Stimulated activated CD4-positive, alpha-beta T cell treated with anti-CD3 and anti-CD28 coated beads, Interleukin-15, amount 100 ng/mL, for 48 hours (primary cell): Measurements from ENCODE around the gene TRABD2B.

ENCODE experiments used
- DNase-seq, 2 donors: peaks; one replicate each; pipeline ENCODE4 v3.0.0-alpha.2; 2020; ENCODE audit warnings: low read depth in 2 of 2

The TRABD2B gene

DNA sequence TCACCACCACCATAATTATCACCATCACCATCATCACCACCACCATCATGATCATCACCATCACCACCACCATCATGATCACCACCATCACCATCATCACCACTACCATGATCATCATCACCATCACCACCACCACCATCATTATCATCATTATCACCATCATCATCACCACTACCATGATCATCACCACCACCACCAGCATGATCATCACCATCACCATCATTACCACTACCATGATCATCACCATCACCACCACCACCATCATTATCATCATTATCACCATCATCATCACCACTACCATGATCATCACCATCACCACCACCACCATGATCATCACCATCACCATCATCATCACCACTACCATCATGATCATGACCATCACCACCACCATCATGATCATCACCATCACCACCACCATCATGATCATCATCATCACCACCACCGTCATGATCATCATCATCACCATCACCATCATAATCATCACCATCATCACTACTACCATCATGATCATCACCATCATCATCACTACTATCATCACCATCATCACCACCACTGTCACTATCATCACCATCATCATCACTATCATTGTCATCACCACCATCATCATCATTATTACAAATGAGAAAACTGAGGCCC, 60.2 kb downstream of the TRABD2B start:
- DNase-seq, result no peak

DNA sequence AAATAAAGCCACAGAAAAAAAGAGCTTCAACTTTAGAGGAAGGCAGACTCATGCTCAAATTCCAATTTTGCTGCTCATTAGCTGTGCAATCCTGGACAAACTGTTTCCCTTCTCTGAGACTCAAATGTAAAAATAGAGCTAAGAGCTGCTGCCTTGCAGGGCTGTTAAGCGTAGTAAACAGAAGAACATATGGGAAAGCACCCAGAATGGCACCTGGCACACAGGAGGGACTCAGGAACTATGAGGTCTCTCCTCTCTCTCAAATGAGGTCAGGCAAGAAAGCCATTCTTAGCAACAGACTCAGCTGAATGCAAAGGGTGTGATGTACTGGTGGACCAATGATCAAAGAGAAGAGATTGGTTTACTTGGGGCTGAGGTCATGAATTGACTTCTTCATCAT, 61.3 kb downstream of the TRABD2B start:
- DNase-seq, result no peak

DNA sequence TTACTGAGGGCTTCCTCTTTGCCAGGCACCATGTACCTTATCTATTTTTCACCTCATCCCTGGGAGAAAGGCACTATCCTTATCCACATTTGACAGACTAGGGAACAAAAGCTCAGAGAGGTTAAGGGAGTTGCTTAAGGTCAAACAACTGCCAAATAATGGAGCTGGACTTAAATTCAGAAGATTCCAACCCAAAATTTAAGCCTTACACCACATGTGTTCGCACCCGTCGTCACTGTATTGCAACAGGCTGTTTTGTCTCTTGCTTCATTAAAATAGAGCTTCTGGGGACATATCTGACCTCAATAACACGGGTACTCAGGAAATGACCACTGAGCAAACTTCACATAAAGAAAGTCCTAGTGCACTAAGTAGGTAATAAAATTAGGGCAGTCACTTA, 62.0 kb downstream of the TRABD2B start:
- DNase-seq, result no peak

DNA sequence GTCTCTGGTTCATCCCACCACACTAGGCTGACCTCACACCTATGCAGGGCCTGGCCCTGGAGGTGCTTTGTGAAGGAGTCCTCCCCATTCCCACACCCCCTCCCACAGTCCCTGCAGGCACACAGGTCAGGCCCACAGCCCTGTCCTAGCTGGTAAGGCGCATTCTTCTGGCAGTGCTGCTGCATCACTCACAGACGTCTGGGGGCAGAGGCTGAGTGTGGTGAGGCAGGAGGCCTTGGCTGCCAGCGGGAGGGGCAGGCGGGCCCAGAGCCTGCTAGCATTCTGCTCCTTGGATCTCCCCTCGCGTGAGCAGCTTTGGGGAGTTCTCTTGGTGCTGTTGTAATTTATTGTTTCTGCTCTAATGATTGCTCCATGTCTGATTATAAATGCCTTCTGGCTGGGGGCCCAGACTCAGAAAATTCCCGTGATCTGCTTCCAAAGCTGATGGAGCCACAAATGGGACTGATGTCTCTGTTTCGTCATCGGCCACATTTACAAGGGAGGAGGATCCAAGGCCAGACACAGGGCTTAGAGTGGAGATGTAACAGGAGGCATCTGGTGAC, 62.9 kb downstream of the TRABD2B start:
- DNase-seq, result no peak

DNA sequence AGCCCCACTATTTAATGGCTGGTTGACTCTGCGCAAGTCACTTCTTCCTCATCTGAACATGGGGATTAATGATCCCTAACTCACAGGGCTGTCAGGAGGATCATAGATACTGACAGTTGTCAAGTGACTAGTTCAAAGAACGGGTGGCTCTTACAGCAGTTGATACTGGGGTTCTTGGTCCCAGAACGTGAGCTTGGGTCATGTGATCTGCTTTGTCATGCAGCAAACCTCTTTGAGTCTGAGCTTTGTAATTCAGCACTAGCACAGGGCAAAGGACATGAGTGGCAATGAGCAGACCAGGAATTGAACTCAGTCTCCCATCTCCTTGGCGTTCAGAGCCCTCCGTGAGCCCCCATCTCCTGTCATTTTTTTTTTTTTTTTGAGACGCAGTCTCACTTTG, 64.4 kb downstream of the TRABD2B start:
- no peak for DNase-seq

DNA sequence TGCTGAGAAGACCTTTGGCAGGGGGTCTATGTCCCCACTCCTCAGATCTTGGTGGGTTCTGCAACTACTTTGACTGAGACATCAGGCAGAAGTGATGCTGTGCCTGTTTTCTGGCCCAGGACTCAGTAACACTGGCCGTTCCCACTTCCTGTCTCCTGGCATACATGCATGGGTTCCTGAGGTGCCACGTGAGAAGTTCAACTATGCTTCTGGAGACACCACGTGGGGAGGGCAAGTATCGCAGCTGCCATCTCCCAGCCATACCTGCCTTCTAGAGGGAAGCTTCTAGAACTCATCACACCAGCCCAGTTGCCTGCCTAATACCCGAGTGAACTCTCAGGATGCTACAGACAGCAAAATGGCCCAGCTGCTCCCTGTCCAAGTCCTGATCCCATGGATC, 65.8 kb downstream of the TRABD2B start:
- DNase-seq, result no peak

DNA sequence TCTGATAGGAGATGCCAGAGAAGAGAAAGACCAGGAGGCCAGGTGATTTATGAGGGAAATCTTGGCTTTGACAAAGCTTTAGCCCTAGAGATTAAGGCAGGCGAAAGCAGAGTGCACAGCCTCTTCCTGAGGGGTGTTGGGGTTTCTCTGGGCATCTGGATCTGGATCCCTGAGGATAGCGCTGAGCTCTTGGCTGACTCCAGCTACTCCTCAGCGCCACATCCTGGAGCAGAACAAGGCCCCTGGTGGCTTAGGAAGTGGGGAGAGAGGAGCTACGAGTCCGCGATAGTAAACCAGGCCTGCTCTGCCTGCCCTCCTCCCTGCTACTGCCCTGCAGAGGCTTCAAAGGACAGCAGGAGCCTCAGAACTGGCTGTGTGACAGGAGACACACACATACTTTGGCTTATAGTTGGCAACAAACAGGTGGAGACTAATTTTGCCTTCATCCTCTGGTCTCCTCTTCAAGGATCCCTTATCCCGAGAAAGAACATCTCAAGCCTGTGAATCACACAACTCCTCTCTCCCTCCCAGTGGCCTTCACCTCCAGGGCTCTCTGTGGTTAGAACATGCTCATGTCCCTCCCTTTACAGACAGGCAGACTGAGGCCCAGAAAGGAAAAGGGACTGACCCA, 66.9 kb downstream of the TRABD2B start:
- DNase-seq, result no peak

DNA sequence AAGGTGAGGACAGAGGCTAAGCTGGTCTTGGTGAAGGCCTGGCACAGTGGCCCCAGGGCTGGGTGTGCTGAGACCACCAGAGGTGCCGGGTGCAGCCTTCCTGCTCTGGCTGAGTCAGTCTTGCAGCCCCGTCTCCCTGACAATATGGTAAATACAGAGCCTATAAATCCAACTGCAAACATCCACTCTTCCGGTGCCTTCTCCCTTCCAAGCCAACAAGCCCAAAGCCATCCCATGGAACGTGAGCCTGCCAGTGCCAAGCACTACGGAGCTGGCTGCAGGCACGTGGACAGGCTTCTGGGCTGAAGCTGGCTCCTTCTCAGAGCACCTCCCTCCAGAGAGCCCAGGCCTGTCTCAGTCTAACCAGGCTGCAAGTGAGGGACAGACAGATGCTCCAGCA, 70.0 kb downstream of the TRABD2B start:
- DNase-seq, result no peak

DNA sequence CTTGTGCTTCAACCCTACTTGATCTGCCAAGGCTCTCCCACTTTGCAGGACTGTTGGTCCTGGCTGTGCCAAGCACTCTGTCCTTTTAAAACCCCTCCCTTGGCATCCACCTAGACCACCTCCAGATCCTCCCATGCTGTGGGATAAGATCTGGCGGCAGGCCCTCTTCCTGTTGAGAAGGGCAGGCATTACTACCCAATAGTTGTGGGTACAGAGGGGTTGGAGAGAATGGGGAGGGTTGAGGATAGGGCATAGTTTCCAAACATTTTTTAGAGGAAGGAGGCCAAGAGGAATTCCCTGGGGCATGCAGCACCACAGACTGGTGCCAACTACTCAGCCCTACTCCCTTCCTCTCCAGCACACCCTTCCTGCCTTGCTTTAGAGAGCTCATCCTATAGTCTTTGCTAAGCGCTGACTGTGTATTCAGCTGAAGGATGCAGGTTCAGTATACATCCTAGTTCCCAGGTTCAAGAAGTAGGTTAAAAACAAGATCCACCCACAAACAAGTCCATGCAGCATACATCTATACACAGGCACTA, 70.7 kb downstream of the TRABD2B start:
- DNase-seq, result no peak

DNA sequence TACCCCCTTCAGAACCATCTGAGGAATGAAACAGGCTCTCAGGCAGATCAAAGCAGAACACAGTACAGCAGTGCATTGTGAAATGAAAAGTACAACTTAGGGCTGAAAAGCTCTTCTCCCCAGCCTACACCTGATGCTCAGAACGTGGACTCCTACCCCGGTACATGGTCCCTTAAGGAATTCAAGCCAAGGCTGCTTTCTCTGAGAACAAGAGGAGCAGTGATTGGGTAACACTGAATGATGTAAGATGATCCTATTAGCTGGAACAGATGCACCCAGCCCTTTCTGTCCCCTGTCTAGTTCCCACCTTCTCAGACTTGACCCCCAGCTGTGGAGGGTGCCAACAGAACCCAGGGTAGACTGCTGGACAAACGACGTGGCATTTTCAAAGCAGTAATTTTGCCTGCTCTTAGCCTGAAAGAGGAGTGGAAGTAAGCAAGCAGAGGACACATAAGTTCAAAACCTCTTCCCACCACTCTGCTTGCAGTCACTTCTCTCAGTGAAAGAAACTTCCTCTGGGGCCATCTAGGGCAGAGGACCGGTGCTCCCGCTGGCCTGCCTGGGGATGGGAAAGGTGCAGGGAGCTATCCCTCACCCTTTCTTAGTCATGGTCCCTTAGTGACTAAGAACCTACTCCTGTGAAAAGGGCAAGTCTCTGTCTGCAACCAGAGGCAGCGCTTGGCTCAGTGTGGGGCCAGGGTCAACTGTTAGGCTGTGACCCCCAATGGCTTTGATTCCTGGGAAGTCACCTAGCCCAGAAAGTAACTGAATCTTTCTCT, 72.7 kb downstream of the TRABD2B start:
- DNase-seq, result no peak

DNA sequence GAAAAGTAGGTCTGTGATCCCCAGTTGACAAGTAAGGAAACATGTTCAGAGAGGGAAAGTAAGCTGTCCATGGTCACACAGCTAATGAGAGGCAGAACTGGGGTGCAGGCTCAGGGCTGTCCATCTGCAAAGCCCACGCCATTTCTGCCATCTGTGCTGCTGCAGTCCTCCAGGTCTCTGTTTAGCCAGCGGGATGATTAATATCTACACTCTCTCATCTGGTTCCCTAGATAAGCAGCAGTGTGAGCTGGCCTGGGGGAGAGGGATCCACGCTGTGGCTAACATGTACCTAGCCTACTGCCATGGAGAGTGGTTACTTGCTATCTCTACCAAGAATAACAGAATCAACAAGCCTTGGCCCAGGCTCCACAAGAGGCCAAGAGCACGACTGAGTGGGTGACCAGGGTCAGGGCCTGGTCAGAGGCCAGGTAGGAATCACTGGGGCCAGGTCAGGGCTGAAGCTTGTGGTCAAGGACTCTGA, 75.2 kb downstream of the TRABD2B start:
- DNase-seq, result no peak

DNA sequence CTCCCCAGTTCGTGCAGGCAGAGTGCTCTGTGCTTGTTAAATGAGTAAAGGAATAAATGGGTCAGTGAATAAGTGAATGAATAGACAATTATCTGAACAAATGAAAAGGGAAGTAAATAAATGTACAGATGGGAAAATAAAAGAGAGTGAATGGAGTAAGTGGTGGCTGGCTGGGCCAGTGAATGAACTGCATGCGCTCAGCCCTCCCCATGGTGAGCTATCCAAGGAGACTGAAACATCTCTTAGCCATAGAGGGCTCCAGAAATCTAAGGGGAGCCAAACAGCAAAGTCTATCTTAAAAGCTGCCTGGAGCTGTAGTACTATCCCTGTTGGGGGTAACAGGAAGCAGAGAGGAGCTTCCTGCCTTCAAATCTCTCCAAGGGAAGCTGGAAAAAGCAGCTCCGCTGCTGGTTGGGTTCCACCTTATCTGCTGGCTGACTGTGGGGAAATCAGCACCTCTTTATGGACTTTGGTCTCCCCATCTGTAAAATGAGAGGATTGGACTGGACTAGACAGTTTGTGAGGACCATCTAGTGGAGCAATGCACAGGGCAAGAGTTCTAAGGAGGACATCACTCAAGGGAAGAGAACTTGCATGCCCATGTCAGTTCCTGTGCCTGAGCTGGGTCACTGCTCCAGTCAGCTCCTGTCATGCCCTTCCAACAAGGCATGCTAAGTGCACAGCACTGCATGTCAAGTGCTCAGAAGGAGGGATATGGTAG, 77.9 kb downstream of the TRABD2B start:
- DNase-seq, result no peak

DNA sequence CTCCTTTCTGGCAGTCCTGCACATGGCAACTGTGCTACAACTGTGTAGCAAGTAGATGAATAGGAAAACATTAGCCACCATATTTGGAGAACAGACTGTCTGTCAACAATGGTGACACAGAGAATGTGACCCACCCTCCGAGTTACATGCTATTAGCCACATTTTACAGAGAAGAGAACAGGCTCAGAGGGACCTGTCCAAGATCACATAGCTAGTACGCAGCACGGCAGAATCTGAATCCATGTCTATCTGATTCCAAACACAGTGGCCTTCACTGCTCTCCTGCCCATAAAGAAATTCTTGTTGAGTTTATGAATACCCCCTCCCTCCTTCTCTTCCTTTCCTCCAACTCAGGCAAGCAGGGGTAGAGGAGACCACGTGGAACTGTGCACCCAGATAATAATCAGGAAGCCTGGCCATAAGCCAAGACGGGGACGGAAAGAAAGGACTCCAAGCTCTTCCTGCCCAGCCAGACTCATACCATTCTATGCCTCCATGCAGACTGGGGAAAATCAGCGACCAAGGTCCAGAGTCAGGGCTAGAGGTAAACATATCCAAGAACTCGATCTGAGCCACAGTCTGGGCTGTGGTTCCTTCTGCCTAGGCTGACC, 78.8 kb downstream of the TRABD2B start:
- no peak for DNase-seq

DNA sequence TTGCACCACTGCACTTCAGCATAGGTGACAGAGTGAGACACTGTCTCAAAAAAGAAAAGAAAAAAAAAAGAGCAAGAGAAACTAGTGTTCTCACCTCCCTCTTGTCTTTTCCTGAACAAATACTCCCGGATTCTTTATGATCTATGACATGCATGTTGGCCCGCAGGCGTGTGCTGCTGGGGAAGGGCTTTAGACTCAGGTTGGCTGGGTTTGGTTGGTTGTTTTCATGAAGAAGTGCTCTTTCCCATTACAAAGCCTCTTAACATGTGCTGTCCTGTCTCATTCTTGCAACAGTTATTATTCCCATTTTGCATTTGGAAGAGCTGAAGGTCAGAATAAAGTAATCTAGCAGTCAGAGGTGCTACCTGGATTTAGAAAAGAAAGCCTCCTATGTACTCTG, 79.5 kb downstream of the TRABD2B start:
- no peak for DNase-seq

DNA sequence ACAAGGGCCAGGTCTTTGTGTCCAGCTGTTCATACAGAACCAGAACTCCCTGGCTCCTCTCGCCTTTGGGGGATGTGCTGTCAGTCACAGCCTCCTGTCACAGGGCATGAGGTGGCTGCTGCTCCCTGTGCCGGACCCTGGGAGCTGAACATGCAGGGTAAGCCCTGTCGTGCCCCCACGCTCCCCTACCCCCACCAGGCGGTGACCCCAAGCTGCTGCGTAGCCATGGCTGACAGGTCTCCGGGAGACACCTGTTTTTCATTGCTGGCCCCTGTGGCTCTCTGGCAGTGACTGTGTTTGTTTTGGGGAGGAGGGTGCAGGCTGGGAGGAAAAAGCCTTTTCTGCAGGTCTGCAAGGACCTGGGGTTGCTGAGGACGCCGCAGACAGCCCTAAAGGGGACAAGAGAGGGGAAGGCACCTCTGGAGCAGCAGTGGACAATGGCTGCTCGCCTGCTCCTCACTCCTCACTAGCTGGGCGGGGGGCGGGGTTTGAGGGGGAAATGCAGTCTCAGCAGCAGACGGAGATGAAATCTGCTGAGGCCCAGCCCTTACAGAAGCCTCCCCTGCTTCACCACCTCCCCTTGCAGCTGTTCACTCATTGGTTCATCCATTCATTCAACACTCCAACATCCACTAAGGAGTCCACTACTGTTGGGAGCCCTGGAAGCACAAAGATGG, 81.4 kb downstream of the TRABD2B start:
- DNase-seq, result no peak

DNA sequence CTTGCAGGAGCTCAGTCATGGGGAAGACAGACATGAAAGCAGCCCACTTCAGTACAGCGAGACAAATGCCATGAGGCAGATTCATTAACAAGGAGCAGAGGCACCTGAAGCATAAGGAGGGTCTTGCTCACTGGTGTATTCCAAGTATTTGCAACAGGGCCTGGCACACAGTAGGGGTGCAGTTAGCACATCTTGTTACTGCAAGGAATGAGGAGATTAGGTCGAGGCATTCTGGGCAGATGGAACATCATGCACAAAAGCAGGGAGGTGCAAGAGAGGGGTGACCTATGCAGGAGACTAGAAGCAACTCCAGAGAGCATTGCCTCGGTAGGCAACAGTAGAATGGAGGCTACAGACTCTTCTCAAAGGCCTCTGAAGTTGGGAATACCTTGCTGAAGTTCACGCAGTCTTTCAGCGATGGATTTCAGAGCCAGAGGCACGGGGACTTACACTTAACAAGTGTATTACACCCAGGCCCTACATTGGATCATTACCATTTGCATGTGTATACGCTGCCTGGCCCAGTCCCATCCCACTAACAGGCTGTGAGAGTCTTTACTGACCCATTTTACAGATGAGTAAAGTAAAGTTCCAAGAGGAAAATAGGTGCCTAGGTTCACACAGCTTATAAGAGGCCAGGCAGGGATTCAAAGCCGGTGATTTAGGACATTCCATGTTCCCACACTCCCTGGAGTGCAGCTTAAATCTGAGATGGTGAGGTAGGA, 82.1 kb downstream of the TRABD2B start:
- no peak for DNase-seq

DNA sequence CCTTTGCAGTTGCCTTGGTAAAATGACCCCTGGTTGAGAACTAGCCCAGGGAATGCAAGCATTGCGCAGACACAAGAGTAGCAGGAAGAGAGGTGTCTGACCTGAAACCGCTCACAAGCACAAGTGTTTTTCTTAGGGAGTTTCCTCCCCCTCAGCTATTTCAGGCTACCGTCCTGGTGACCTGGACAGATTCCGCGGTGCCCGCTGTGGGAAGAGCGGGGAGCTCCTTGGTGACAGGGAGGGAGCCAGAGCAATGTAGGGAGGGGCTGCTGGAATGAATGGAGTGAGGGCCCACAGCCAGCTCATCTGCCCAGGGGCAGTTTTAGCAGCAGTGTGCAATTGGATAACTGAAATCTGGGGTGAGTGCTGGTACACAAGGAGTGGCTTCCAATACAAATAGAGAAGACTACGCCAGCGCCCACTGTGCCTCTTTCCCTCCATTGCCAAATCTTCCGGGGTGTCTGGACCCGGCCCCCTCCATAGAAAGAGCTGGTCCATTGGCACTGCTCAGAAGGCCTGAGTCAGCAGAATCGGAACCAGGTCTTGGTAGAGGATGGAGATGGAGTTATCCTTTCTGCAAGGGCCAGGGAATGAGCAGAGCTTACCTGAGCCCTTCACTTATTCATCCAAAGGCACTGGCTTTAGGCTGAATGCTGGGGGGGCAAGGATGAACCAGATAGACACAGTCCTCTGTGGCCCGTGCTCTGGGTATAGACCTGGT, 82.8 kb downstream of the TRABD2B start:
- DNase-seq, result no peak

DNA sequence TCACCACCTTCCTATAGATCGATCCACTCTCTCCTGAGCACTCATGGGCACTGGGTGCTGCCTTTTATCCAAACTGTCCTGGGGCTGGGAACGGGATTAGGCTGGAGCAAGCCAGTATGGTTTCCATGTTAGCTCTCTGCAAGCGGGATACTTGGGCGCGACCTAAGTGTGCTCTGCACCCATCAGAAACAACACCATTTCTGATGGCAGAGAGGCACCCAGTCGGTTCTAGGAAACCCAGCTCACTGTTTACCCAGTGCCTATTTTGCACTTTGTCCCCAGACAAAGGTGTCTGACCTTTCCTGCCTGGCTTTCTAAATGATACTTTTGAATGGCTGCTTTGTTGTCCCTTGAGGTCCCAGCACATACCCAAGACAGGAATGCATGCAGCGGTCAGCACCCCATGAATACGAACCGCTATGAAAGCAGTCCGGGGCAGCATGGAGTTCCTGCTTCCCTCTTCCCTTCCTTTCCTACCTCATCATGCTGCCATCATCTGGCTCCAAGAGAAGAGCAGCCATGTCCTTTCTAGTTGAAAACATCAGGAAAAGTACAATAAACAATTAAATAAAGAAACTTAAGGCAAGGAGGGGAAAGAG, 83.9 kb downstream of the TRABD2B start:
- no peak for DNase-seq

DNA sequence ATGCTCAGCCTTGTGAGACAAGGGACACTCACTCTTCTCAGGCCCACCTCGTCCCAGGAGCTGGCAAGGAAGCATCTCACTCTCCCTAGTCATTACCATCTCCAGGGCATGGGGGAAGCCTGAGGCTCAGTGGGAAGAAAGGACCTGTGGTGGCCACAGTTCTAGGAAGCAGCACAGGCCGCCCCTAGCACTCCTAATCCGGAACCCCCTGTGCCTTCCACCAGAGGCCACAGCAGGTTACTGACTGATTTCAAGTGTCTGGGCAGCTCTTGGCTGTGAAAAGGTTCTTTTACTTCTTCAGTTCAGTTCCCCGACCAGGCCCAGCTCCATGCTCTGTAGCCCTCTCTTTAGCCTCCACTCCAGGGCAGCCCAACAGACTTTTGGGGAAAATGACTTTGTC, 84.4 kb downstream of the TRABD2B start:
- DNase-seq, result no peak
